Omental fat pad (tissue), 4 donors: Measurements from ENCODE around the gene SLC9A9. TPM values are rescaled to one million over a fixed set of nuclear protein-coding genes. Genes with fewer than 3 reads are reported as not detected.
"Not testable (repeated sequence)": the region's sequence is repeated elsewhere in the genome, so short reads cannot be mapped to it uniquely, and the experiment has no call there.

Source experiments
- ATAC-seq: fragments of 150-250 bp; one replicate; pipeline ENCODE4 v1.9.1; 2016; ENCODE audit warnings: mild to moderate bottlenecking, moderate library complexity; ENCODE audit not compliant: low FRiP score
- DNase-seq: peaks from one replicate; pipeline ENCODE4 v3.0.0-alpha.2; 2019; ENCODE audit warnings: low spot score
- CTCF ChIP-seq, 3 donors: fragments of 450-650 bp; IDR thresholded peaks; one replicate each; pipeline ENCODE4 v1.5.1; 2016 to 2017; ENCODE audit warnings: antibody characterized with exemption in 3 of 3, mild to moderate bottlenecking in 3 of 3, moderate library complexity in 2 of 3
- total RNA-seq, 4 donors: library from RNA; depleted of rRNA; stranded (reverse); fragments of >200 nt; gene quantifications; one replicate each; pipeline ENCODE4 v1.1.0, GENCODE V29; 2016

SLC9A9 gene
- total RNA-seq, 4 donors from 2014 or later: 15.5 to 39.6 (median 26.9) TPM

DNA sequence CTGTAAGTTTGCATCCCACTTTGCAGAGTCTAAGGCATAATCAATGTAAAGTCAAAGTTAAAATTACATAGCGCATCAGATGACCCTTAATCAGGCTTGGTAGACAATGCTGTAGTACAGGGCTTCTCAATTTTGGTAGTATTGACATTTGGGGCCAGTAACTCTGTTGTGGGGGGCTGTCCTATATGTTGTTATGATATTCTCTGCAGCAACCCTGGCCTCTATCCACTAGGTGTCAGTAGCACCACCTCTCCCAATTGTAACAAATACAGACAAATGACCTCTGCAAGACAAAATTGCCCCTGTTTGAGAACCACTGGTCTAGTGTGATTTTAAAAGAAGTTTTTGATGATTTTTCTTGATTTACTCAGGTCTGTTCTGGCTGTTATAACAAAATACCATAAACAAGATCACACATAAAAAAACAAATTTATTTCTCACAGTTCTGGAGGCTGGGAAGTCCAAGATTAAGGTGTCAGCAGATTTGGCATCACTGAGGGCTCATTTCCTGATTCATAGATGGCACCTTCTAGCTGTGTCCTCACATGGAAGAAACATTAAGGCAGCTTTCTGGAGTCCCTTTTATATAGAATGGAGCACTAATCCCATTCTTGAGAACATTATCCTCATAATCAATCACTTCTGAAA, 37.6 kb upstream of the SLC9A9 start:
- DNase-seq (no peak), ATAC-seq (no peak)
- no peak for TF ChIP-seq CTCF (IDR thresholded peaks at IDR 0.05)

GRCh38 chr3:143884861-143885260, 36.6 kb upstream of the SLC9A9 start:
- no peak for ATAC-seq
- TF ChIP-seq CTCF (IDR thresholded peaks at IDR 0.05): no peak

DNA sequence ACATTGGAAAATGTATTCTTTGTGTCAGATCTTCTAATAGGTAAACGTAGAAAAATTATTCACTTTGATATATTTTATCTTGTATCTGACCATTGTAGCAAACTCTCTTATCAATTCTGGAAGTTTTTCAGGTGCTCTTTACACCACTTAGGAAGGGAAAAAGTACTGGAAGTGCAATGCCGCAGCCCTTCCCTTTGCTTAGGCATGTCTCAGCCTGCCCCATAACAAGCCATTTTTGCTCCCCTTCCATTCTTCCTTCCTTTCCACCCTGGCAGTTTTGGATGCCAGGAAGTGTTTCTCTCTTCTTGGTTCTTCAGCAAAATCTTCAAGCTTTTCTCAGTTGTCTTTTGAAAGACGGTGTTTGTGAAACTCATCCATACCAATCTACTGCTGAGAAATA, 34.9 kb upstream of the SLC9A9 start:
- DNase-seq (no peak), ATAC-seq (no peak)
- no peak for TF ChIP-seq CTCF (IDR thresholded peaks at IDR 0.05)

More at GRCh38 chr3:143884861-143885260, 36.6 kb upstream of the SLC9A9 start:
- DNase-seq: no peak

- TF ChIP-seq CTCF (IDR thresholded peaks at IDR 0.05): no peak
- DNase-seq: no peak
Measured at GRCh38 chr3:143881095-143881494, 32.8 kb upstream of the SLC9A9 start.

GRCh38 chr3:143875546-143875945, 27.3 kb upstream of the SLC9A9 start:
- TF ChIP-seq CTCF (IDR thresholded peaks at IDR 0.05): no peak
- DNase-seq: no peak
- no peak for ATAC-seq

More at GRCh38 chr3:143881095-143881494, 32.8 kb upstream of the SLC9A9 start:
- no peak for ATAC-seq

DNA sequence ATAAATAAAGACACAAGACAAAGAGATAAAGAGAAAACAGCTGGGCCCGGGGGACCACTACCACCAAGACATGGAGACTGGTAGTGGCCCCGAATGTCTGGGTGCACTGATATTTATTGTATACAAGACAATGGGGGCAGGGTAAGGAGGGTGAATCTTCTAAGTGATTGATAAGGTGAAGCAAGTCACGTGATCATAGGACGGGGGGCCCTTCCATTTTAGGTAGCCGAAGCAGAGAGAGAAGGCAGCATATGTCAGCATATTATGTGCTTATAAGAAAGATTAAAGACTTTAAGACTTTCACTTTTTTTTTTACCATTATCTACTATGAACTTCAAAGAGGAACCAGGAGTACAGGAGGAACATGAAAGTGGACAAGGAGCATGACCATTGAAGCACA, 25.3 kb upstream of the SLC9A9 start:
- ATAC-seq, DNase-seq: not testable (repeated sequence)

DNA sequence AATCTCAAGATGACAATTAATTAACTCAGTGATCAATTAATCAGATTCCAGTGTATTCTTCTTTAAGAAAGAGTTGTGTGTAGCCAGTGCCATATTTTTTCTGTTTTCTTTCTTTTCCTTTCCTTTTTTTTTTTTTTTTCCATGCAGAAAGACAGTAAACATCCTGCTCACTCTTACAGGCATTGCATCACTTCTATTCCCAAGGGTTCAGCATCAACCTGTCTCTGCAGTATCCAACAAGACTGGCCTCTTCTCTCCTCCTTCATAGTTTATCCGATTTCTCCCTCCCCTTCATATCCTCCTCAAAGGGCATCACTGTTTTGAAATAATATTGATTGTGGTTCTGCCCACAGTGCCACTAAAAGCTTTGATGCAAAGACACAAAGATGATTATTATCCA, 17.0 kb upstream of the SLC9A9 start:
- DNase-seq (no peak), ATAC-seq (no peak)
- no peak for TF ChIP-seq CTCF (IDR thresholded peaks at IDR 0.05)
